GM06990 (cell line): ENCODE data around the gene JAKMIP1.

Source experiments
- DNase-seq: peaks from one replicate; pipeline ENCODE4 v3.0.0-alpha.2; 2011; ENCODE audit not compliant: insufficient read length; ENCODE audit errors: extremely low read depth
- H3K27me3 ChIP-seq: replicated peaks from 2 replicates; pipeline ENCODE4 v1.6.0; 2011; ENCODE audit warnings: low read length; ENCODE audit not compliant: control insufficient read depth, insufficient read depth
- H3K36me3 ChIP-seq: 2 replicates; pipeline ENCODE4 v1.5.1; 2011; ENCODE audit warnings: low read length; ENCODE audit not compliant: control insufficient read depth, insufficient read depth
- H3K4me3 ChIP-seq: replicated peaks from 2 replicates; pipeline ENCODE4 v1.5.1; 2011; ENCODE audit warnings: low read depth, mild to moderate bottlenecking, control low read depth, low read length
- CTCF ChIP-seq: IDR thresholded peaks from 2 replicates; pipeline ENCODE4 v1.5.1; 2011; ENCODE audit warnings: low read length, control low read depth, mild to moderate bottlenecking, inconsistent platforms; ENCODE audit not compliant: insufficient read depth, poor library complexity, severe bottlenecking

Gene JAKMIP1

GRCh38 chr4:6188687-6189305 lies 11.6 kb downstream of the JAKMIP1 start:
- no peak for TF ChIP-seq CTCF
- DNase-seq = no peak
- H3K27me3 ChIP-seq = no peaks in the 10 kb centered on the region
- H3K36me3 ChIP-seq = no peaks in the 10 kb centered on the region
- H3K4me3 ChIP-seq = no peak overlapping the region

DNA sequence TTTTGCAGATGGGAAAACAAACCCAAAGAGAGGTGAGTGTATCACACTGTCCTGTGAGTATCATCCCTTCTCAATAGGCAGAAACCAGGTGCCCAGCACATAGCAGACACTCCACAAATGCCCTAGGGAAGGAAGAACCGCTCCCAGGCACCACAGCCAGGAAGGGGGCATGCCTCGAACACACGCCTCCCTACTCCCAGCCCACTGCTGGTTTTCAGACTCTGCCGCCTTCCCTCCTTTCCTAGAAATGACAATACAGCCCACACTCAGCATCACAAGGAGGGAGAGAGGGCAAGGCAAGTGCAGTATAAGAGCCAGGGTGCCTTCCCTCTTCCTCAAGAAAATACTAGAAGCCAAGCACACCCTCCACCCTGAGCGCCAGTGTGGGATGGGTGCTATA lies 16.2 kb downstream of the JAKMIP1 start:
- TF ChIP-seq CTCF = no peak
- Histone ChIP-seq H3K4me3 (no peak overlapping the region), H3K36me3 (no peaks in the 10 kb centered on the region), H3K27me3 (no peaks in the 10 kb centered on the region)
- DNase-seq = no peak

GRCh38 chr4:6183740-6184139 lies 16.6 kb downstream of the JAKMIP1 start:
- H3K36me3 ChIP-seq = no peaks in the 10 kb centered on the region

GRCh38 chr4:6182376-6183280 lies 17.7 kb downstream of the JAKMIP1 start:
- no peak overlapping the region for H3K4me3 ChIP-seq
- H3K27me3 ChIP-seq = no peaks in the 10 kb centered on the region
- H3K36me3 ChIP-seq = no peaks in the 10 kb centered on the region
- DNase-seq = no peak
- no peak for TF ChIP-seq CTCF

More at GRCh38 chr4:6183740-6184139, 16.6 kb downstream of the JAKMIP1 start:
- no peak for DNase-seq
- Histone ChIP-seq H3K4me3 (no peak overlapping the region), H3K27me3 (no peaks in the 10 kb centered on the region)
- no peak for TF ChIP-seq CTCF

DNA sequence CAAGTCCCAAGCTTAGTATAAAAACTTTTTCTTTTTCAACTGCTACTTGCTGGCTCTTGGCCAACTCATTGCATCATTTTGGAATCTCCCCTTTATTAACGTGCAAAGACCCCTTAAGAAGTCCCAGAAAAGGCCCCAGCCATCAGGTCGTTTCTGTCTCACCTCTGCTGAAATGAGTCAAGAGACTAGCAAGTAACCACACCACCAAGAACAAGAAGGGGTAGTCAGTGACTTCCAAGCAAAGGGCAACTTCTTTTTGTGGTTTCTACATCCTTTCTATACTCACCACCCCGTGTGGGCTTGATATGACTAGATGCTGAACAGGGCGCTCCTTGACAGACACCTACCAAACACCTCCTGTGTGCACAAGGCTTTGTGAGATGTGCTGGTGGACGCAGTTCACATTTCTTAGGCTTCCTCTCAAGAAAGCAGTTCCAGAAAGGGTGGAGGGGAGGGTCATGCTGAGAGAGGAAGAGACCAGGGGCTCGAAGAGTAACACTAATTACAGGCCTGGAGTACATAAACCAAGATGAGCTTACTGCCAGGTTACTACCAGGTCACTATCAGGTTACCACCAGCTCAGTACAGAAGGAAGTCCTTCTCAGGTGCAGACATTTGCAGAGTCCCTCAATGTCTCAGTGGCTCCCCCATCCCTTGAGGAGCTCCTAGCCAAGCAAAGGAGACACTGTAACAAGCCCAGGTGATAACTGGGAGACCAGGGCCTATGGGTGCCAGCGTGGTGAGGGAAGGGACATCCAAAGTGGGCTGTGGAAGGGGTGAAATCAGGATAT lies 19.3 kb downstream of the JAKMIP1 start:
- no peak for TF ChIP-seq CTCF

More for the DNA sequence above, 19.3 kb downstream of the JAKMIP1 start:
- Histone ChIP-seq H3K4me3 (no peak overlapping the region), H3K36me3 (no peaks in the 10 kb centered on the region), H3K27me3 (no peaks in the 10 kb centered on the region)
- peak; percentile 88 for DNase-seq
